K562 (cell line): ENCODE results near the gene RPL21. TPM values are rescaled to one million over a fixed set of nuclear protein-coding genes. Genes with fewer than 3 reads are reported as not detected.

Experiments
- ATAC-seq: fragments of 200-7000 bp; cut with Tn5 transposase; 3 replicates; pipeline ENCODE4 v1.9.1; 2020; ENCODE audit warnings: moderate library complexity
- BruUV-seq: library from RNA; stranded (reverse); fragments of 400-500 nt; replicated peaks from 2 replicates; lab custom pipeline; 2021; lab: Mats Ljungman, UMichigan
- CTCF ChIA-PET: fragments of 300-600 bp; formaldehyde crosslinking; extraction: SDS; loops from one replicate; lab custom pipeline; 2021; ENCODE audit warnings: low intra/inter-chr PET ratio; lab: Yijun Ruan, JAX
- POLR2A ChIA-PET: fragments of 300-600, 350-650 bp; sonication (Branson Sonifier 250); formaldehyde crosslinking; extraction: SDS; loops from one replicate; lab custom pipeline; 2021; ENCODE audit warnings: antibody characterized with exemption, inconsistent platforms; lab: Yijun Ruan, JAX
- DNase-seq, 4 experiments: peaks; one replicate each; pipeline versions ENCODE4 v3.0.0 to v3.0.0-alpha.2; 2011 to 2018; ENCODE audit warnings: low spot score in 3 of 4, mixed read lengths in 3 of 4; ENCODE audit errors: extremely low read depth in 1 of 4
- FAIRE-seq: peaks from 2 replicates; lab custom pipeline; 2011; peaks lifted over from hg19 to GRCh38; lab: Jason Lieb, UNC
- H2AFZ ChIP-seq: 2 replicates; pipeline ENCODE4 v1.6.0; 2011; ENCODE audit warnings: low read depth, low read length, control low read depth, inconsistent platforms
- H3K27ac ChIP-seq: fragments of 200-600 bp; 3 replicates; pipeline ENCODE4 v1.8.0; 2011; ENCODE audit warnings: low read depth, mild to moderate bottlenecking, control low read depth, inconsistent platforms, low read length, moderate library complexity, mixed read lengths; ENCODE audit errors: extremely low read depth
- H3K27me3 ChIP-seq, 2 experiments: fragments of 300-600 bp in 1 of 2; 2 replicates in 1 of 2; 3 replicates in 1 of 2; pipeline versions ENCODE4 v1.6.0 to v1.8.0; 2011; ENCODE audit warnings: inconsistent platforms in 2 of 2, low read length in 2 of 2, mild to moderate bottlenecking in 1 of 2, mixed read lengths in 1 of 2, moderate library complexity in 1 of 2; ENCODE audit not compliant: control insufficient read depth in 2 of 2, insufficient read depth in 2 of 2
- H3K36me3 ChIP-seq: fragments of 300-600 bp; 3 replicates; pipeline ENCODE4 v1.8.0; 2011; ENCODE audit warnings: mild to moderate bottlenecking, low read length, inconsistent platforms; ENCODE audit not compliant: control insufficient read depth, insufficient read depth
- H3K4me1 ChIP-seq, 2 experiments: fragments of 200-600 bp in 1 of 2; replicated peaks in 1 of 2; 2 replicates in 1 of 2; 3 replicates in 1 of 2; pipeline versions ENCODE4 v1.5.1 to v1.8.0; 2011; ENCODE audit warnings: inconsistent platforms in 2 of 2, low read length in 2 of 2, mild to moderate bottlenecking in 1 of 2, mixed read lengths in 1 of 2, moderate library complexity in 1 of 2; ENCODE audit not compliant: control insufficient read depth in 2 of 2, insufficient read depth in 2 of 2
- H3K4me2 ChIP-seq: 2 replicates; pipeline ENCODE4 v1.6.1; 2011; ENCODE audit warnings: low read length, control low read depth, inconsistent platforms, mixed read lengths; ENCODE audit not compliant: insufficient read depth
- H3K4me3 ChIP-seq: fragments of 200-600 bp; sonication (generic), shearing (Covaris generic); 2 replicates; pipeline ENCODE4 v1.5.1; 2016; ENCODE audit warnings: control low read depth, inconsistent platforms
- H3K79me2 ChIP-seq: fragments of 200-600 bp; 3 replicates; pipeline ENCODE4 v1.8.0; 2011; ENCODE audit warnings: low read length, inconsistent platforms; ENCODE audit not compliant: control insufficient read depth, insufficient read depth
- H3K9ac ChIP-seq, 2 experiments: 2 replicates each; pipeline versions ENCODE4 v1.6.0 to v1.6.1; 2011; ENCODE audit warnings: low read depth in 2 of 2, low read length in 2 of 2, control low read depth in 1 of 2, inconsistent platforms in 1 of 2, mild to moderate bottlenecking in 1 of 2, mixed read lengths in 1 of 2; ENCODE audit not compliant: insufficient read depth in 1 of 2
- H3K9me1 ChIP-seq: one replicate; pipeline ENCODE4 v1.6.0; 2011; ENCODE audit warnings: inconsistent platforms, mild to moderate bottlenecking, low read length, moderate library complexity; ENCODE audit not compliant: control insufficient read depth, insufficient read depth
- H3K9me3 ChIP-seq: replicated peaks from 2 replicates; pipeline ENCODE4 v1.5.1; 2011; ENCODE audit warnings: low read depth, low read length, inconsistent platforms; ENCODE audit not compliant: control insufficient read depth, insufficient read depth
- H4K20me1 ChIP-seq: replicated peaks from 2 replicates; pipeline ENCODE4 v1.6.1; 2011; ENCODE audit warnings: low read length, inconsistent platforms, mixed read lengths; ENCODE audit not compliant: control insufficient read depth, insufficient read depth
- ELF4 ChIP-seq: fragments of 450-650 bp; formaldehyde crosslinking; IDR thresholded peaks from 2 replicates; pipeline ENCODE4 v1.4.0; 2022; ENCODE audit warnings: missing genetic modification characterization
- NCOA2 ChIP-seq, 2 experiments: fragments of 450-650 bp; IDR thresholded peaks; 2 replicates each; pipeline ENCODE4 v1.6.1; 2018; ENCODE audit warnings: mild to moderate bottlenecking in 2 of 2, moderate library complexity in 1 of 2; ENCODE audit not compliant: partially characterized antibody in 2 of 2
- NFE2L1 ChIP-seq: fragments of 450-650 bp; IDR thresholded peaks from 2 replicates; pipeline ENCODE4 v1.6.1; 2016; ENCODE audit warnings: missing genetic modification characterization, low read depth, mild to moderate bottlenecking, missing compliant biosample characterization, moderate library complexity, borderline replicate concordance
- POLR2AphosphoS2 ChIP-seq: IDR thresholded peaks from 2 replicates; pipeline ENCODE4 v1.6.1; 2012; ENCODE audit warnings: low read length, improper control_type of control experiment
- RBM25 ChIP-seq: fragments of 200-400 bp; formaldehyde crosslinking; IDR thresholded peaks from 2 replicates; pipeline ENCODE4 v1.6.1; 2018; ENCODE audit warnings: low read length, low read depth, moderate library complexity; ENCODE audit not compliant: severe bottlenecking
- ZBTB2 ChIP-seq: fragments of 450-650 bp; IDR thresholded peaks from 2 replicates; pipeline ENCODE4 v1.6.1; 2016; ENCODE audit warnings: antibody characterized with exemption
- ZNF318 ChIP-seq, 2 experiments: fragments of 450-650 bp; IDR thresholded peaks; 2 replicates each; pipeline ENCODE4 v1.6.1; 2016; ENCODE audit warnings: mild to moderate bottlenecking in 2 of 2, borderline replicate concordance in 1 of 2, low read depth in 1 of 2, moderate library complexity in 1 of 2
- WGBS: fragments of 100-300 bp; shearing (Covaris generic); methylation state at CpG from one replicate; pipeline ENCODE4 v1.1.6; 2016; ENCODE audit warnings: low coverage, mixed read lengths; ENCODE audit not compliant: insufficient coverage; ENCODE audit errors: missing lambda C conversion rate; 5-methylcytosine and 5-hydroxymethylcytosine counted together
- in situ Hi-C: fragments of 300-500 bp; cut with MboI; formaldehyde crosslinking; loops from 4 replicates; pipeline ENCODE4 v1.15.0; 2018; ENCODE audit warnings: inconsistent platforms, mixed read lengths
- intact Hi-C: fragments of 100-400 bp; cut with micrococcal nuclease; formaldehyde crosslinking; loops from 2 replicates; pipeline ENCODE4 v1.14.2; 2022
- polyA plus RNA-seq, 8 experiments: library from polyadenylated mRNA; depleted of rRNA in 4 of 8; stranded (reverse) in 5 of 8; unstranded in 3 of 8; fragments of >200 nt; fragmentation: Nextera tagmentation in 2 of 8; fragmentation: Illumina TruSeq in 1 of 8; extraction: Ambion mirVana in 2 of 8; extraction: Trizol in 1 of 8; gene quantifications; 2 replicates each; pipeline versions ENCODE4 v1.2.1 to v1.2.3, GENCODE V29; 2011 to 2014; ENCODE audit warnings: inconsistent platforms in 1 of 8, missing spikeins in 1 of 8
- total RNA-seq, 7 experiments: library from RNA; depleted of rRNA in 6 of 7; stranded (reverse); fragments of >200 nt in 6 of 7; fragmentation: Illumina TruSeq in 2 of 7; extraction: Trizol in 2 of 7; gene quantifications; 2 replicates each; pipeline versions ENCODE4 v1.2.1 to v1.2.3, GENCODE V29; 2011 to 2021; ENCODE audit warnings: low replicate concordance in 1 of 7
- TF ChIP-seq, protein P1 (sequence below): sonication (generic); formaldehyde crosslinking; IDR thresholded peaks from 2 replicates; pipeline ENCODE4 v1.8.0; 2023; ENCODE audit warnings: mild to moderate bottlenecking, missing genetic modification reagents

The RPL21 gene
- total and polyA plus RNA-seq, 9 of the 15 experiments (the other 6 are each of a cell fraction or from before 2014, with no cell fraction given): 622 to 4,203 (median 1,676) TPM

- 7% methylated on average over 3 of the region's 4 CpGs for WGBS
- in situ Hi-C loops: no loop called here
- TF ChIP-seq NFE2L1: no peak
- TF ChIP-seq NCOA2 (IDR thresholded peaks at IDR 0.05; ENCODE audit: partially characterized antibody in 2 of 2): no peak
- TF ChIP-seq, protein P1, sequence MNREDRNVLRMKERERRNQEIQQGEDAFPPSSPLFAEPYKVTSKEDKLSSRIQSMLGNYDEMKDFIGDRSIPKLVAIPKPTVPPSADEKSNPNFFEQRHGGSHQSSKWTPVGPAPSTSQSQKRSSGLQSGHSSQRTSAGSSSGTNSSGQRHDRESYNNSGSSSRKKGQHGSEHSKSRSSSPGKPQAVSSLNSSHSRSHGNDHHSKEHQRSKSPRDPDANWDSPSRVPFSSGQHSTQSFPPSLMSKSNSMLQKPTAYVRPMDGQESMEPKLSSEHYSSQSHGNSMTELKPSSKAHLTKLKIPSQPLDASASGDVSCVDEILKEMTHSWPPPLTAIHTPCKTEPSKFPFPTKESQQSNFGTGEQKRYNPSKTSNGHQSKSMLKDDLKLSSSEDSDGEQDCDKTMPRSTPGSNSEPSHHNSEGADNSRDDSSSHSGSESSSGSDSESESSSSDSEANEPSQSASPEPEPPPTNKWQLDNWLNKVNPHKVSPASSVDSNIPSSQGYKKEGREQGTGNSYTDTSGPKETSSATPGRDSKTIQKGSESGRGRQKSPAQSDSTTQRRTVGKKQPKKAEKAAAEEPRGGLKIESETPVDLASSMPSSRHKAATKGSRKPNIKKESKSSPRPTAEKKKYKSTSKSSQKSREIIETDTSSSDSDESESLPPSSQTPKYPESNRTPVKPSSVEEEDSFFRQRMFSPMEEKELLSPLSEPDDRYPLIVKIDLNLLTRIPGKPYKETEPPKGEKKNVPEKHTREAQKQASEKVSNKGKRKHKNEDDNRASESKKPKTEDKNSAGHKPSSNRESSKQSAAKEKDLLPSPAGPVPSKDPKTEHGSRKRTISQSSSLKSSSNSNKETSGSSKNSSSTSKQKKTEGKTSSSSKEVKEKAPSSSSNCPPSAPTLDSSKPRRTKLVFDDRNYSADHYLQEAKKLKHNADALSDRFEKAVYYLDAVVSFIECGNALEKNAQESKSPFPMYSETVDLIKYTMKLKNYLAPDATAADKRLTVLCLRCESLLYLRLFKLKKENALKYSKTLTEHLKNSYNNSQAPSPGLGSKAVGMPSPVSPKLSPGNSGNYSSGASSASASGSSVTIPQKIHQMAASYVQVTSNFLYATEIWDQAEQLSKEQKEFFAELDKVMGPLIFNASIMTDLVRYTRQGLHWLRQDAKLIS: no peak
- no peak for TF ChIP-seq ELF4 (CRISPR knock-in tag)
- no peak for TF ChIP-seq ZBTB2
- TF ChIP-seq ZNF318 (IDR thresholded peaks at IDR 0.05; ENCODE audit: borderline replicate concordance in 1 of 2, low read depth in 1 of 2): no peak
- no peak for TF ChIP-seq RBM25
- TF ChIP-seq POLR2AphosphoS2: no peak
Observed at GRCh38 chr13:27280841-27281240, 29.5 kb downstream of the RPL21 start.

More at GRCh38 chr13:27280841-27281240, 29.5 kb downstream of the RPL21 start:
- ATAC-seq (no peak), DNase-seq (no peak), FAIRE-seq (no peak)
- H3K9me1 ChIP-seq: no peaks in the 10 kb centered on the region
- no peak overlapping the region for H3K27ac ChIP-seq
- H3K4me3 ChIP-seq: no peak overlapping the region
- peaks cover 3 to 11% of the 10 kb centered on the region in 2 experiments; a peak in 2 of 5 replicates for H3K27me3 ChIP-seq
- POLR2A ChIA-PET: interaction anchor here (1.1 kb wide), 1 partner anchor 24 kb away, joined by 6 read pairs; no protein-coding TSS in a partner anchor
- H3K9ac ChIP-seq: no peak overlapping the region
- no peaks in the 10 kb centered on the region; a peak in 1 of 5 replicates for H3K4me1 ChIP-seq
- intact Hi-C loops: no loop called here
- no peaks in the 10 kb centered on the region for H3K79me2 ChIP-seq
- H4K20me1 ChIP-seq: no peaks in the 10 kb centered on the region
- no peaks in the 10 kb centered on the region for H3K36me3 ChIP-seq
- BruUV-seq: no TSS peak
- no peak overlapping the region for H2AFZ ChIP-seq
- CTCF ChIA-PET: no interaction called here
- no peaks in the 10 kb centered on the region for H3K9me3 ChIP-seq
- no peak overlapping the region for H3K4me2 ChIP-seq
